A673 (cell line): Measurements from ENCODE around the gene ARHGAP8. TPM values are rescaled to one million over a fixed set of nuclear protein-coding genes. Genes with fewer than 3 reads are reported as not detected.

Experiments
- BruUV-seq: library from RNA; stranded (reverse); fragments of 400-500 nt; replicated peaks from 2 replicates; lab custom pipeline; 2021; lab: Mats Ljungman, UMichigan
- CTCF ChIA-PET: fragments of 300-600 bp; sonication (Branson Sonifier 250); formaldehyde crosslinking; loops from one replicate; lab custom pipeline; 2022; ENCODE audit warnings: antibody characterized with exemption; lab: Charles Lee
- POLR2A ChIA-PET: fragments of 300-600 bp; sonication (Branson Sonifier 250); formaldehyde crosslinking; loops from one replicate; lab custom pipeline; 2022; ENCODE audit warnings: antibody characterized with exemption; ENCODE audit not compliant: low non-redundant PET; lab: Charles Lee
- DNase-seq: peaks from one replicate; pipeline ENCODE4 v3.0.0-alpha.2; 2015; ENCODE audit warnings: low spot score
- H3K27ac ChIP-seq: fragments of 200-600 bp; sonication (generic); 2 replicates; pipeline ENCODE4 v1.5.1; 2016; ENCODE audit warnings: mixed run types, low read depth, mild to moderate bottlenecking, mixed read lengths, antibody characterized with exemption, low read length; ENCODE audit not compliant: poor library complexity, severe bottlenecking
- H3K27me3 ChIP-seq: fragments of 200-600 bp; sonication (generic); replicated peaks from 2 replicates; pipeline ENCODE4 v1.6.1; 2017; ENCODE audit warnings: mixed run types, low read depth, mild to moderate bottlenecking, mixed read lengths, antibody characterized with exemption, low read length; ENCODE audit not compliant: insufficient read depth, poor library complexity
- H3K36me3 ChIP-seq: fragments of 200-600 bp; sonication (generic); 2 replicates; pipeline ENCODE4 v1.6.1; 2016; ENCODE audit warnings: mixed run types, mild to moderate bottlenecking, mixed read lengths, antibody characterized with exemption, low read length; ENCODE audit not compliant: insufficient read depth, poor library complexity, severe bottlenecking
- H3K4me1 ChIP-seq: fragments of 200-600 bp; sonication (generic); 2 replicates; pipeline ENCODE4 v1.6.1; 2017; ENCODE audit warnings: mixed run types, mild to moderate bottlenecking, mixed read lengths, antibody characterized with exemption, low read length; ENCODE audit not compliant: insufficient read depth, poor library complexity, severe bottlenecking
- H3K4me3 ChIP-seq: fragments of 200-600 bp; sonication (generic); 2 replicates; pipeline ENCODE4 v1.5.1; 2016; ENCODE audit warnings: low read depth, mixed run types, mild to moderate bottlenecking, mixed read lengths, low read length; ENCODE audit not compliant: poor library complexity, severe bottlenecking
- H3K9me3 ChIP-seq: fragments of 200-600 bp; sonication (generic); 2 replicates; pipeline ENCODE4 v1.6.1; 2016; ENCODE audit warnings: mixed run types, low read depth, mild to moderate bottlenecking, mixed read lengths, antibody characterized with exemption, low read length; ENCODE audit not compliant: poor library complexity, severe bottlenecking
- EZH2 ChIP-seq: fragments of 200-600 bp; sonication (generic); IDR thresholded peaks from 2 replicates; pipeline ENCODE4 v1.6.1; 2017; ENCODE audit warnings: borderline replicate concordance, low read depth, mild to moderate bottlenecking, mixed read lengths, antibody characterized with exemption, low read length; ENCODE audit not compliant: poor library complexity, severe bottlenecking
- intact Hi-C: fragments of 100-400 bp; cut with micrococcal nuclease; formaldehyde crosslinking; loops from one replicate; pipeline ENCODE4 v1.10.0; 2022; ENCODE audit not compliant: unreplicated experiment
- total RNA-seq: library from RNA; stranded (reverse); gene quantifications from 2 replicates; pipeline ENCODE4 v1.2.3, GENCODE V29; 2021
- TF ChIP-seq, protein P1 (sequence below): fragments of 300-800, 200-600 bp; sonication (generic); conservative IDR thresholded peaks from 2 replicates; pipeline ENCODE4 v1.5.1; 2017; ENCODE audit warnings: low read depth, mild to moderate bottlenecking, antibody characterized with exemption, low read length, moderate library complexity, mixed read lengths

The ARHGAP8 gene
- total RNA-seq, 1 experiment from 2014 or later = not detected

GRCh38 chr22:44859641-44860040 lies 107.3 kb downstream of the ARHGAP8 start:
- BruUV-seq = no TSS peak
- Histone ChIP-seq H3K27ac (no peak overlapping the region), H3K9me3 (no peaks in the 10 kb centered on the region), H3K27me3 (no peaks in the 10 kb centered on the region), H3K36me3 (no peaks in the 10 kb centered on the region), H3K4me3 (no peak overlapping the region), H3K4me1 (no peaks in the 10 kb centered on the region)
- TF ChIP-seq, protein P1, sequence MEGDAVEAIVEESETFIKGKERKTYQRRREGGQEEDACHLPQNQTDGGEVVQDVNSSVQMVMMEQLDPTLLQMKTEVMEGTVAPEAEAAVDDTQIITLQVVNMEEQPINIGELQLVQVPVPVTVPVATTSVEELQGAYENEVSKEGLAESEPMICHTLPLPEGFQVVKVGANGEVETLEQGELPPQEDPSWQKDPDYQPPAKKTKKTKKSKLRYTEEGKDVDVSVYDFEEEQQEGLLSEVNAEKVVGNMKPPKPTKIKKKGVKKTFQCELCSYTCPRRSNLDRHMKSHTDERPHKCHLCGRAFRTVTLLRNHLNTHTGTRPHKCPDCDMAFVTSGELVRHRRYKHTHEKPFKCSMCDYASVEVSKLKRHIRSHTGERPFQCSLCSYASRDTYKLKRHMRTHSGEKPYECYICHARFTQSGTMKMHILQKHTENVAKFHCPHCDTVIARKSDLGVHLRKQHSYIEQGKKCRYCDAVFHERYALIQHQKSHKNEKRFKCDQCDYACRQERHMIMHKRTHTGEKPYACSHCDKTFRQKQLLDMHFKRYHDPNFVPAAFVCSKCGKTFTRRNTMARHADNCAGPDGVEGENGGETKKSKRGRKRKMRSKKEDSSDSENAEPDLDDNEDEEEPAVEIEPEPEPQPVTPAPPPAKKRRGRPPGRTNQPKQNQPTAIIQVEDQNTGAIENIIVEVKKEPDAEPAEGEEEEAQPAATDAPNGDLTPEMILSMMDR = no peak
- TF ChIP-seq EZH2 = no peak
- CTCF ChIA-PET = no interaction called here
- POLR2A ChIA-PET = no interaction called here
- DNase-seq = no peak
- intact Hi-C loops = no loop called here

DNA sequence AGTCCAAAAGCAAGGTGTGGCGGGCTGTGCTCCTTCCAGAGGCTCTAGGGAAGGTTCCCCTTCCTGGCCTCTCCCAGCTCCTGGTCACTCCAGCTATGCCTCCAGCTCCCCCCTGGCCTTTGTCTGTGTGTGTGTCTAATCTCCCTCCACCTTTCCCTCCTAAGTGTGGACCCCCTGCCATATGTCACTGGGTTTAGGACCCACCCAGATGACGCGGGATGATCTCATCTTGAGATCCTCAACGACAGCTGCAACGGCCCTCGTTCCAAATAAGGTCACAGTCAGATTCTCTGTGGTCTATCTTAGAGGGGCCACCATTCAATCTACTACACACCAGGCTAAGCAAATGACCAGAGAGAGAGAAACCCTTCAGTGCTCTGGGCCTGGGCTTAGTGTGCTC lies 107.9 kb downstream of the ARHGAP8 start:
- DNase-seq = no peak
- no peaks in the 10 kb centered on the region for H3K36me3 ChIP-seq
- H3K4me1 ChIP-seq = no peaks in the 10 kb centered on the region
- ChIA-PET POLR2A (no interaction called here), CTCF (no interaction called here)
- no peak overlapping the region for H3K4me3 ChIP-seq
- H3K9me3 ChIP-seq = no peaks in the 10 kb centered on the region
- no peak for TF ChIP-seq EZH2
- TF ChIP-seq, protein P1 = no peak
- intact Hi-C loops = no loop called here
- no TSS peak for BruUV-seq
- H3K27me3 ChIP-seq = no peaks in the 10 kb centered on the region
- no peak overlapping the region for H3K27ac ChIP-seq

- DNase-seq = no peak
- intact Hi-C loops = no loop called here
- ChIA-PET CTCF (no interaction called here), POLR2A (no interaction called here)
- TF ChIP-seq, protein P1 = no peak
- TF ChIP-seq EZH2 = no peak
- Histone ChIP-seq H3K36me3 (no peaks in the 10 kb centered on the region), H3K27me3 (no peaks in the 10 kb centered on the region), H3K9me3 (no peaks in the 10 kb centered on the region), H3K27ac (no peak overlapping the region), H3K4me1 (no peaks in the 10 kb centered on the region), H3K4me3 (no peak overlapping the region)
- BruUV-seq = no TSS peak
Measured at GRCh38 chr22:44861245-44861644, 108.9 kb downstream of the ARHGAP8 start.
